ENCODE measurements around the gene CGB8.

- TF ChIP-seq ATF3 (IDR thresholded peaks at IDR 0.05) (no peak), RAD21 (IDR thresholded peaks at IDR 0.05) (no peak), RXRA (IDR thresholded peaks at IDR 0.05) (no peak), EGR1 (IDR thresholded peaks at IDR 0.05; ENCODE audit: low read depth in 2 of 2) (no peak), TAF1 (conservative IDR thresholded peaks at IDR 0.05) (no peak), SP1 (IDR thresholded peaks at IDR 0.05) (no peak), JUND (IDR thresholded peaks at IDR 0.05) (no peak), GABPA (IDR thresholded peaks at IDR 0.05 in 1 of 2, conservative IDR thresholded peaks at IDR 0.05 in 1 of 2) (no peak), NR2F2 (IDR thresholded peaks at IDR 0.05) (no peak)
- TF ChIP-seq, protein P1, sequence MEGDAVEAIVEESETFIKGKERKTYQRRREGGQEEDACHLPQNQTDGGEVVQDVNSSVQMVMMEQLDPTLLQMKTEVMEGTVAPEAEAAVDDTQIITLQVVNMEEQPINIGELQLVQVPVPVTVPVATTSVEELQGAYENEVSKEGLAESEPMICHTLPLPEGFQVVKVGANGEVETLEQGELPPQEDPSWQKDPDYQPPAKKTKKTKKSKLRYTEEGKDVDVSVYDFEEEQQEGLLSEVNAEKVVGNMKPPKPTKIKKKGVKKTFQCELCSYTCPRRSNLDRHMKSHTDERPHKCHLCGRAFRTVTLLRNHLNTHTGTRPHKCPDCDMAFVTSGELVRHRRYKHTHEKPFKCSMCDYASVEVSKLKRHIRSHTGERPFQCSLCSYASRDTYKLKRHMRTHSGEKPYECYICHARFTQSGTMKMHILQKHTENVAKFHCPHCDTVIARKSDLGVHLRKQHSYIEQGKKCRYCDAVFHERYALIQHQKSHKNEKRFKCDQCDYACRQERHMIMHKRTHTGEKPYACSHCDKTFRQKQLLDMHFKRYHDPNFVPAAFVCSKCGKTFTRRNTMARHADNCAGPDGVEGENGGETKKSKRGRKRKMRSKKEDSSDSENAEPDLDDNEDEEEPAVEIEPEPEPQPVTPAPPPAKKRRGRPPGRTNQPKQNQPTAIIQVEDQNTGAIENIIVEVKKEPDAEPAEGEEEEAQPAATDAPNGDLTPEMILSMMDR (IDR thresholded peaks at IDR 0.05; ENCODE audit: low read depth, low read length, missing input control): no peak
- TF ChIP-seq, protein P2, sequence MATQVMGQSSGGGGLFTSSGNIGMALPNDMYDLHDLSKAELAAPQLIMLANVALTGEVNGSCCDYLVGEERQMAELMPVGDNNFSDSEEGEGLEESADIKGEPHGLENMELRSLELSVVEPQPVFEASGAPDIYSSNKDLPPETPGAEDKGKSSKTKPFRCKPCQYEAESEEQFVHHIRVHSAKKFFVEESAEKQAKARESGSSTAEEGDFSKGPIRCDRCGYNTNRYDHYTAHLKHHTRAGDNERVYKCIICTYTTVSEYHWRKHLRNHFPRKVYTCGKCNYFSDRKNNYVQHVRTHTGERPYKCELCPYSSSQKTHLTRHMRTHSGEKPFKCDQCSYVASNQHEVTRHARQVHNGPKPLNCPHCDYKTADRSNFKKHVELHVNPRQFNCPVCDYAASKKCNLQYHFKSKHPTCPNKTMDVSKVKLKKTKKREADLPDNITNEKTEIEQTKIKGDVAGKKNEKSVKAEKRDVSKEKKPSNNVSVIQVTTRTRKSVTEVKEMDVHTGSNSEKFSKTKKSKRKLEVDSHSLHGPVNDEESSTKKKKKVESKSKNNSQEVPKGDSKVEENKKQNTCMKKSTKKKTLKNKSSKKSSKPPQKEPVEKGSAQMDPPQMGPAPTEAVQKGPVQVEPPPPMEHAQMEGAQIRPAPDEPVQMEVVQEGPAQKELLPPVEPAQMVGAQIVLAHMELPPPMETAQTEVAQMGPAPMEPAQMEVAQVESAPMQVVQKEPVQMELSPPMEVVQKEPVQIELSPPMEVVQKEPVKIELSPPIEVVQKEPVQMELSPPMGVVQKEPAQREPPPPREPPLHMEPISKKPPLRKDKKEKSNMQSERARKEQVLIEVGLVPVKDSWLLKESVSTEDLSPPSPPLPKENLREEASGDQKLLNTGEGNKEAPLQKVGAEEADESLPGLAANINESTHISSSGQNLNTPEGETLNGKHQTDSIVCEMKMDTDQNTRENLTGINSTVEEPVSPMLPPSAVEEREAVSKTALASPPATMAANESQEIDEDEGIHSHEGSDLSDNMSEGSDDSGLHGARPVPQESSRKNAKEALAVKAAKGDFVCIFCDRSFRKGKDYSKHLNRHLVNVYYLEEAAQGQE (IDR thresholded peaks at IDR 0.05): no peak
- TF ChIP-seq, protein P3, sequence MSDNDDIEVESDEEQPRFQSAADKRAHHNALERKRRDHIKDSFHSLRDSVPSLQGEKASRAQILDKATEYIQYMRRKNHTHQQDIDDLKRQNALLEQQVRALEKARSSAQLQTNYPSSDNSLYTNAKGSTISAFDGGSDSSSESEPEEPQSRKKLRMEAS (IDR thresholded peaks at IDR 0.05): no peak
- TF ChIP-seq, protein P4, sequence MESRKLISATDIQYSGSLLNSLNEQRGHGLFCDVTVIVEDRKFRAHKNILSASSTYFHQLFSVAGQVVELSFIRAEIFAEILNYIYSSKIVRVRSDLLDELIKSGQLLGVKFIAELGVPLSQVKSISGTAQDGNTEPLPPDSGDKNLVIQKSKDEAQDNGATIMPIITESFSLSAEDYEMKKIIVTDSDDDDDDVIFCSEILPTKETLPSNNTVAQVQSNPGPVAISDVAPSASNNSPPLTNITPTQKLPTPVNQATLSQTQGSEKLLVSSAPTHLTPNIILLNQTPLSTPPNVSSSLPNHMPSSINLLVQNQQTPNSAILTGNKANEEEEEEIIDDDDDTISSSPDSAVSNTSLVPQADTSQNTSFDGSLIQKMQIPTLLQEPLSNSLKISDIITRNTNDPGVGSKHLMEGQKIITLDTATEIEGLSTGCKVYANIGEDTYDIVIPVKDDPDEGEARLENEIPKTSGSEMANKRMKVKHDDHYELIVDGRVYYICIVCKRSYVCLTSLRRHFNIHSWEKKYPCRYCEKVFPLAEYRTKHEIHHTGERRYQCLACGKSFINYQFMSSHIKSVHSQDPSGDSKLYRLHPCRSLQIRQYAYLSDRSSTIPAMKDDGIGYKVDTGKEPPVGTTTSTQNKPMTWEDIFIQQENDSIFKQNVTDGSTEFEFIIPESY (IDR thresholded peaks at IDR 0.05): no peak
These were observed 37.4 kb upstream of the CGB8 start for GRCh38 chr19:49086296-49086695.

Data from liver (tissue), 3 donors.